NB4 (cell line): ENCODE measurements around the gene CAB39.

Source experiments
- CTCF ChIP-seq: IDR thresholded peaks from one replicate; pipeline ENCODE4 v1.5.1; 2012; ENCODE audit warnings: low read depth, low read length
- MAX ChIP-seq: IDR thresholded peaks from 2 replicates; pipeline ENCODE4 v1.6.1; 2011; ENCODE audit warnings: low read depth, low read length
- MYC ChIP-seq: IDR thresholded peaks from 2 replicates; pipeline ENCODE4 v1.6.1; 2011; ENCODE audit warnings: low read depth, low read length

- TF ChIP-seq CTCF (no peak), MAX (no peak), MYC (no peak)
Observed at GRCh38 chr2:230785346-230785745, 72.7 kb downstream of the CAB39 start.
